Kidney tubule cell (primary cell): ENCODE measurements around the gene RAB5IF.
"Not testable (repeated sequence)": the region's sequence is repeated elsewhere in the genome, so short reads cannot be mapped to it uniquely, and the experiment has no call there.

ENCODE experiments used
- DNase-seq: peaks from one replicate; pipeline ENCODE4 v3.0.0-alpha.2; 2018; ENCODE audit warnings: low spot score

Gene RAB5IF

DNA sequence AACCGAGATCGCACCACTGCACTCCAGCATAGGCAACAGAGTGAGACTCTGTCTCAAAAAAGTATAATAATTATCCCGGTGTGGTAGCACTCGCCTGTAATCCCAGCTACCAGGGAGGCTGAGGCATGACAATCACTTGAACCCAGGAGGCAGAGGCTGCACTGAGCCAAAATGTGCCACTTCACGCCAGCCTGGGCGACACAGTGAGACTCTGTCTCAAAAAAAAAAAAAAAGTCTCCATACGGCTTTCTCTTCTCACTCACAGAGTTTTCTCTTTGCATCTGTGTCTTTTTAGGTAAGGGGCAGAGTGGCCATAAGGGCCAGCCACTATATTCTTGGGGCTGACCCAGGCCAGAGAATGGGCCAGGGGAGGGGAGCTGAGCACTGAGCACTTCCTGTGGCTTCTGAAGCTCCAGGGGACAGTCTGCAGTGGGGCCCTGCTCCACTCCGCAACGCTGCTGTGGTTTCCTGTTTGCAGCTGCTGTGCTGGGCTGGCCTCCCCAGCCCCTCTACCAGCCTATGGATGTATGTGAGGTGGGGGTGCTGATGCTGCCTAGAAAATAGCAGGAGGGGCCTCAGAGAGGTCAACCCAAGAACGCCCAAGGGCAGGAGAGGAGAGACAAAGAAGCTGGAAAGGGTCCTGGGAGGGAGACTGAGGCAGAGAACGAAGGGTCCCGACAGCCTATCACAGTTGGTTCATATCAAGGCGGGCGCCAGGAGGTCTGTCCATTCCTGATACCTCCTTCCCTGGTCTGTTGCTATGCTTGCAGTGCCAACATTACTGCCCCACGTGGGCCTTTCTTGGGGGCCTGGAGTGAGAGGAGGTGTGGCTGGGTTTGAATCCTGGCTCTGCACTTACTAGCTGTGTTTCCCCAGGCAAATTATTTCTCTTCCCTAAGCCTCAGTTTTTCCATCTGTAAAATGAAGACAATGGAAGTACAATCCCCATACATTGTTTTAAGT, 24.4 kb downstream of the RAB5IF start:
- no peak for DNase-seq

DNA sequence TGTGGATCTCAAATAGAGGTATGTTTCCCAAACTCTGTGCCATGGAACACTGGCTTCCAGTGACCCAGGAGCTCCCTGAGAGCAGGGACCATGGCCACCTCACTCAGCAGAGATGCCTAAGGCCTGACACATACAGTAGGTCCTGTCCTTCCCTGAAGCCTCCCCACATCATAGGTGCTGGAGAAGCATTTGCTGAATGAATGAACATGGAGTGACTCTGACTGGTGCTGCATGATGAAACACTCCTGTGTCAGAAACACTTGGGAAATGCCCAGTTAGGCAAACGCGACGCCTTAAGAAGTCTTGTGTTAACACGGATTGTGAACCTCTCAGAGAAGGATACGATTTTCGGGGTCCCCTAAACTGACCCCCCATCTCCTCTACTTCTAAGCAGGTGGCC, 26.1 kb downstream of the RAB5IF start:
- DNase-seq, result peak; percentile 91

DNA sequence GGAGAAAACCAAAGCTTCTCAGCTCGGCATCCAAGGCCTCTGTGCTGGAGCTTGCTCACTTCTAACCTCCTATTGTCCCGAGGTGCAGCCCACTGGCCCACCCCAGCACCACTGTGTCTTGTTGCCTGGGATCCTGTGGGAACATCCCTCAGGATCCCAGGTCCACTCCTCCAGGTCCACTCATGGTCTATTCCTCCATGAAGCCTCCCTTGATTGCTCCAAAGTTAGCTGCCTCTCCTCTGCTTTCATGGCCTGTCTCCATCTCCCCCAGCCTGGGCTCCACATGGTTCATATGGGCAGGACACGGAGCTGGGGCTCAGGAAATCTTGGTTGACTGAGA, 26.5 kb downstream of the RAB5IF start:
- DNase-seq, result no peak

DNA sequence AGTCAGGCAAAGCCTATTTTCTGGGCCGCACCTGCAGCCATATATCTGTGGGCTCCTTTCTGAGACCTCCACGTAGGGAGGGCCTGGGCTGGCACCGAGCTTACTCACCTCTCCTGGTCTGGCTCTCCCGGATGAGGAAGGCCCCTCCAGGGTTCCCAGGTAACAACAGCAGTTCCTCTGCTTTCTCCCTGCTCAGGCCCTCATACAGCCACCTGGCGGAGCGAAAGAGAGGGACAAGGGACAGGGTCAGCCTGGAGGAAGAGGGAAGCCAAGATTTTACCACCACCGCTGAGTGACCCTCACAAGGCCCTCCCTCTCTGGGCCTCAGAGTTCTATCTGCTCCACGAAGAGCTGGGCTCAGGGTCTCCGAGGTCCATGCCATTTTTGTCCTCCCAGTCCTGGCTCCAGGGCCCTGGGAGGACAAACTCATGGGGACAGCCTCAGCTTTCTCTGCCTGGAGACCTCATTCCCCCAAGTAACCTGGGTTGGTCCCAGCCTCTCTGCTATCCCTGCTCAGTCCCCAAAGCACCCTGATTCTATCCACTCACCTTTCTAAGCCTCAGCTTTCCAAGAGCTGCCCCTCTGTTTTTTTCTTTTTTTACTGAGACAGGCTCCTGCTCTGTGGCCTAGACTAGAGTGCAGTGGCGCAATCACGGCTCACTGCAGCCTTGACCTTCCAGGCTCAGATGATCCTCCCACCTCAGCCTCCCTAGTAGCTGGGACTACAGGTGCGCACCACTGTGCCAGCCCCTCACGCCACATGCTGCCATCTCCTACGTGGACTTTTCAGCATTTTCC, 27.1 kb downstream of the RAB5IF start:
- DNase-seq, result no peak

DNA sequence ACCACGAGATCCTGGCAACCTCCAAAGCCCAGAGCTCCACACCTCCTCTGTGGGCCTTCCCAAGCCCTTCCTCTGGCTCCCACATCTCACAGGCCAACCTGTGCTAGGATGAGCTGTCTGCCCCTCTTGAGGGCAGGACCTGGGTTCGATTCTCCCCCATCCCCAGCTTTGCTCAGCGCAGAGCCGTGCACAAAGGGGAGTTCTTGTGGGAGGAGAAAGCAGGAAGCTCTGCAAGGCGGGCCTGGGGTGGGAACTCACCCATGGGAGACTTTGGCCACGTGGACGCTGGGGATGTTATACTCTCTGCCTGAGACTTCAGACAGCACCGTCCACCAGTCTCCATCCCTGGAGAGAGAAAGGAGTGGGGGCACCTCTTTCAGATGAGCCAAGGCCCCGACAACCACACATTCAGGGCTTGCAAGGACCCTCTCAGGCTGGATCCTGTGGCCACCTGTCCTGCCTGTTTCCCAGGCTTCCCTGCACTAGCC, 27.8 kb downstream of the RAB5IF start:
- no peak for DNase-seq

DNA sequence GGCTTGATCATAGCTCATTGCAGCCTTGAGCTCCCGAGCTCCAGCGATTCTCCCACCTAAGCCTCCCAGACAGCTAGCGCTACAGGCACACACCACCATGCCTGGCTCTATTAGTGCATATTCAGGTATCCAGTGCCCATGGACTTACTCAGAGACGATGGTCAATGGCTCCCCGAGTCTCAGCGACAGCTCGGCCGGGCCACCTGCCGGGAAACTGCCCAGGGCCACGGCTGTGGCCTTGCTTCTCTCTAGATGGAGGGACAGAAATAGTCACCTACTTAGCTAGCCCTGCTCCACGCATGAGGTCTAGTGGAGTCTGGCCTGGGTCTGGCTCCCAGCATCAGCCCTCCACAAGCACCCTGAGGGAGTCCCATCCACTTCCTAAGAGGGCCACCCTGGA, 28.8 kb downstream of the RAB5IF start:
- DNase-seq, result no peak

DNA sequence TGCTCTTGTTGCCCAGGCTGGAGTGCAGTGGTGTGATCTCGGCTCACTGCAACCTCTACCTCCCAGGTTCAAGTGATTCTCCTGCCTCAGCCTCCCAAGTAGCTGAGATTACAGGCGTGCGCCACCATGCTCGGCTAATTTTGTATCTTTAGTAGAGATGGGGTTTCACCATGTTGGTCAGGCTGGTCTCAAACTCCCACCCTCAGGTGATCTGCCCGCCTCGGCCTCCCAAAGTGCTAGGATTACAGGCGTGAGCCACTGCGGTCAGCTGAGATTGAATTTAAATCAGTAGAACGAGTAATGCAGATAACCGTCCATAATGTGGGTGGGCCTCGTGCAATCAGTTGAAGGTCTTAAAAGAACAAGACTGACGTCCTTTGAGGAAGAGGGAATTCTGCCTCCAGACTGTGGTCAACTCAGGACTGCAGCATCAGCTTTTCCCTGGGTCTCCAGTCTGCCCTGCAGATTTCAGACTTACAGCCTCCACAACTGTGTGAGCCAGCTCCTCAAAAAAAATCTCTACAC, 33.4 kb downstream of the RAB5IF start:
- DNase-seq, result not testable (repeated sequence)

DNA sequence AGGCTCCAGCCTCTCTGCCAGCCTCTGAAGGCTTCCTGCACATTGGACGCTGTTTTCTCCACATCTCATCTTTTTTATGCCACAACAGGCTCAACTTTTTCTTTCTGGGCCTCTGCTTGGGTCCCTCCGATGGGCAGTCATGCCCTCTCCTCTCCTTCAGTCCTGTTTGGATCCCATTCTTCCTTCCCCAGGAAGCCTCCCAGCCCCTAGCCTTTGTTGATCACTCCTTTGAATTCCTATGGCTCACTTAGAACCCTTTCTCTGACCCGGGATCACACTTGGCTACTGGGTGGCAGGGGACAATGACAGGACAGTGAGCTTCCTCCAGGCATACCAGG, 35.9 kb downstream of the RAB5IF start:
- DNase-seq, result no peak

DNA sequence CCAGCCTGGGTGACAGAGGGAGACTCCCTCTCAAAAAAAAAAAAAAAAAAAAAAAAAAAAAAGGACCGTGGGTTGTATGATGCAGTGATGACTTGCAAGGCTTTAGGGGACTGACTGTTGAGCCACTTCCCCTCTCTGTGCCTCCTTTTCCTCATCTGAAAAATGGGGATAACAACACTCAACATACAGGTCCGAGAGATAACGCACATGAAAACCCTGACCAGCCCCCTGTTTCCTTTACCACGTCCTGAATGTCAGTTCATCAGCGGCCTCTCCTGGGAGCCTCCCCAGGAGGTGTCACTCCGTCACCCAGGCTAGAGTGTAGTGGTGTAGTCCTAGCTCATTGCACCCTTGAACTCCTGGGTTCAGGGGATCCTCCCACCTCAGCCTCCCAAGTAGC, 36.6 kb downstream of the RAB5IF start:
- DNase-seq, result no peak

DNA sequence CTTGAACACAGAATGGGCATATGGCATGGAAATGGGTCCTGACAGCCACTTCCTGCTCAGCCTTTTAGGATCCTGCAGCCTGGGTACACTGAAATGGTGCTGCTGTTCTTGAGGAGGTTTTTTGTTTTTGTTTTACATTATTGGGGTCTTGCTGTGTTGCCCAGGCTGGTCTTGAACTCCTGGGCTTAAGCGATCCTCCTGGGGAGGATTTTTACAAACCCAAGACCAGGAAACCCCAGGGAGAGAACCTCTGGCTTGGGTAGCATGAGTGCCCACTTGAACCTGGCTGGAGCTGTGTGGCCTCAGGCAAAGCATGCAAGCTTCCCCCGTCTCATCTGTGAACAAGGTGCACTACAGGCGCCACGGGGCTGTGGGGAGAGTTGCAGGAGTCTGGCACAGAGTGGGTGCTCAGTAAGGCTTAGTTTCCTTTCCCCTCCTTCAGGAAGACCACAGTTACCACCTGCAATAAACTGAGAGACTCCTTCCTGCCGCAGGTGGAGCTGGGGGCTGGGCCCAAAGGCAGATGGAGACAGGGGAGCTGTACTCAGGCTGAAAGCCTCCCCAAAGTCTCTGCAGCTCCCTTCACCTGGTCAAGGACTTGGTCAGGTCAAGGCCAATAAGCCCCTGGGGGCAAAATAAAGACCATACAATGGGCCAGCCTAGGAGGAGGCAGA, 38.6 kb downstream of the RAB5IF start:
- no peak for DNase-seq

DNA sequence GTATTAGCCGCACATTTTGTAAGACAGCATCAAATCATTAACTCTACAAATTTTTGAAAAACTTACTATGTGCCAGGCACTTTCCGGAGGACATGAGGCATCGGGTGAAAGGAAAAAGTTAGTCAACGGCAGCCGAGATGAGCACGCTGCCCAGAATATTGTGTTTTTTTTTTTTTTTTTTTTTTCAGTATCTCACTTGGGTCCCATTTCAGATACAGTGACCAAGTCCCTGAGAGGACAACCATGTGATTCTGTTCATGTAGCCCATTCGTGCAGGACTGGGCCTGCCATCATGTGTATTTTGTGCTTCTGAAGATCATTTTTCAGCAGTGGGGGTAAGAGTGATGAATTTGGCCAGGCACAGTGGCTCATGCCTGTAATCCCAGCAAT, 39.1 kb downstream of the RAB5IF start:
- DNase-seq, result no peak

DNA sequence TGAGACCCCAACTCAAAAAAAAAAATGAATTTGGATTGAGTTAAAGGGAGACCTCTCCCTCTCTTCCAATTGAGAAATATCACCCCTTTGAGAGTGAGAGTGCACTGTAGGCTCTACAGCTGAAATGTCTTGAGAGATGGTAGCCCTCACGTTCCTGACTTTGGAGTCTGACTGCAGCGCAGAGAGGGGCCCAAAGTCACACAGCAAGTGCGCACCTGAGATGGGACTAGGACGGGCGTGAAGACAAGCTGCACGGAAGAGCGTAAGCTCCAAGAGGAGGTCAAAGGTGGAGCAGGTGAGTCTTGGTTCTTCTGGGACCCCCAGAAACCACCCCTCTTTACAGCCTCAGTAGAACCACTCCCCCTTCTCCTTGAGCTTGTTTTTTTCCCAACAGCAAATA, 39.8 kb downstream of the RAB5IF start:
- no peak for DNase-seq

DNA sequence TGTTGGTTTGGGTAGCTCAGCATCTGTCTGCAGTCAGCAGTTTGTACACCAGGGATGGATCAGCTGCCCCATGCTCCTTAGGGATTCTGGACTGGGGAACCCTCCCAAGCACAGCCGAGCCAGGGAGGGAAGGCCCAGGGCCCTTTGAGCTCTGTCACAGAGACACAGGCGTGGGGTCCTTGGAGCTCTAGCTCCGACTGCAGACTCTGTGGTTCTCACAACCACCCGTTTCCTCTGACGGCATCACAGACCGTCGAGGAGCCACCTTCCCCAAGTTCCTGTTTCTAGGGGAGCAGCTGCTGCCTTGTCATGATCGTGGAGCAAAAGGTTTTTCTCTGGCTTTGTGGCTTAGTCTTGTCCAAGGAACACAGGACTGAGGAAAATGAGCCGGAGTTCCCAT, 40.4 kb downstream of the RAB5IF start, which contains the start of gene SLA2:
Gene SLA2 (minus strand): TSS at position 199 of the 400 bp plus-strand sequence. CDS start 4,861 bp downstream, outside the sequence.
- DNase-seq, result no peak

DNA sequence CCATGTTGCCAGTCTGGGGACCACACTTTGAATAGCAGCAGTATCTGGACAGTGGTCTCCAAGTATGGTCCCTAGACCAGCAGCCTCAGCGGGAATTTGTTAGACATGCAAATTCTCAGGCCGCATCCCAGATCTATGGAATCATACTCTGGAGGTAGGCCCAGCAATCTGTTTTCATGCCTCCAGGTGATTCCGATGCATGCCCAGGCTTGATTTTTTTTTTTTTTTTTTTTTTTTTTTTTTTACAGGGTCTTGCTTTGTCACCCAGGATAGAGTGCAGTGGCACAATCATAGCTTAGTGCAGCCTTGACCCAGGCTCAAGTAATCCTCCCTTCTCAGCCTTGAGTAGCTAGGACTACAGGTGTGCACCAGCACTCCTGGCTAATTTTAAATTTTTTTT, 41.1 kb downstream of the RAB5IF start:
- DNase-seq, result no peak

DNA sequence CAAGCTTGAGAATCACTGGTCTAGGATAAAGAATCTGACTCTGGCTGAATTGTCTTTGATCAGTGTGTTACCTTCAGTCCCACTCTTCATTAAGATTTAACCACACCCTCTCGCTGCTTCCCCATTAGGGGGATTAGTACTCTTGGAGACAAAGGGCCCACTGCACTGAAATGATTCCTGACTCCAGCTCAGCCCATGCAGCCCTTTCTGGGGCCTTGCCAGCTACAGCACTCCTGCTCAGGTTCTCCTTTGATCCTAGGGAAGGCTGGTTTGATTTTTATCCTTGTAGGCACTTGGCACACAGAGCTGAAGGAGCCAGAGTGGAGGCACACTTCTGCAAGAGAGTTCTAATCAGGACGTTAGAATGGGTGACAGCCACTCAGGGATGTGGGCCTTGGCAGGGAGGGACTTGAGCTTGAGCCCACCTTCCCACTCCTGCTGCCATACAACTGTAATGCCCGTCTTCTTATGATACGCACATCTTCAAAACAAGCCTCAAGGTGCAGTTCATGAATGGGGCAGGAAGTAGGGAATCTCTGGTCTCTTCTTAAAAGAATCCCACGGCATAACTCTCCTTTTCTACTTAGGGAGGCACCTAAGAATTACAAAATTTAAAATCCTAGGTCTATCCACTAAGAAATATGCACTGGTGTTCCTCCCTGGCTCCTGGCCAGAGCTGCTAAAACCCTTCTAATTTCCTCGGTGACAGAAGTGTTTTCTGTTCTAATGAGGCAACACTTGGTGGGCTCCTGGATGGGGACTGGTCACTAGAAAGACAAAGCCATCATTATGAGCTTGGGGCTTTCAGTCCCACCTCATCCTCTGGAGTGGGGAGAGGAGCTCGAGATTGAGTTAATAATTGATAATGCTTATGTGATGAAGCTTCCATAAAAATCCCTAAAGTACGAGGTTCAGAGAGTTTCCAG, 41.9 kb downstream of the RAB5IF start:
- DNase-seq, result peak; percentile 6

DNA sequence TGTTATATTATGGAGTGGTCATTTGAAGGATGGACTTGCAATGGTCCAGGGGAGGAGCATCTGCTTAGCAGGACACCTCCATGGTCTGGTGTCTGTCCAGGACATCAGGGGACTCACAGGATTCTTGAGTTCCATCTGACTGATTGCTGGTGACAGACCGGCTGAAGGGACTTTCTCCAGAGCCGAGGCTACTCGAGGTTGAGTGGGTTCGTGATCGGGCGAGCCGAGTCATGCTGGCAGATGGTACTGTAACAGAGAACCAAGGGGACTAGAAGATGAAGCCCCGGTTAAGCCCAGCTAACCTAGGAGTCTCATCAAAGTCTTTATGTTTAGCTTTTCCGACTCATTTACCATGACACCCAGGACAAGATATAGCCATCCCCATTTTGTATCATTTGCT, 47.9 kb downstream of the RAB5IF start:
- DNase-seq, result no peak

DNA sequence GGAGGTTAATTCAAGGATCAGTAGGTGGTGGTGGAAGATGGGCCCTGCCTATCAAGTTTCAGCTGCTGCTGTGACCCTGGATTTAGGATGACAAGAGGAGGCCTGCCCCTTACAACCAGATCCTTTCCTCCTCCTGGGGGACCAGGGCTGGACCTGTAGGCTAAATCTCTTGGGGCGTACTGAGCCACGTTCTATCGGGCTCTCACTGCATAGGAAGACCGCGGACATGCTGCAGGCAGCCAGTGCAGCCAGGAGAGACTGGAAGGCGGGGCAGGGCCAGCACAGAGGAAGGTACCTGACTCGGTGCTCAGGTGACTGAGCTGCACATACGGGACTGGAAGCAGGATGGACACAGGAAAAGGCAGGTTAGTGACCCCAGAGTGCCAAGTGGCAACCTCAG, 48.9 kb downstream of the RAB5IF start:
- DNase-seq, result no peak

DNA sequence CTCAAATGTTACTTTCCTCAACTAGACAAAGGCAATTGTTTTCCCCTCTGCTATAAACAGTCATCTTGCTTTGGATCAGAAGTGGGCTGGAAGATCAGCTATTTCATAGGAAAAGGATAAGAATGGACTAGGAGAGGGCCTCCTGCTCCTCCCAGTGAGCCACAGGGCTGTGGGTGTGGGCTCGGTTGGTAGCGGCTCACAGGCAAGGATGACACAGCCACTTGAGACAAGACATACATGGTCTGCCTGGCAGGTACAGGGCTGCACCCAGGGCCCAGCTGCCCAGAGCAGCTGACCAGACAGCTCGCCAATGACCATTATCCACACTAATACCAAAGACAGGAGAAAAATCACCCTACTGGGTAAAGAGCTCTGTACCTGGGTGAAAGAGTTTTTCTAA, 49.4 kb downstream of the RAB5IF start:
- no peak for DNase-seq

DNA sequence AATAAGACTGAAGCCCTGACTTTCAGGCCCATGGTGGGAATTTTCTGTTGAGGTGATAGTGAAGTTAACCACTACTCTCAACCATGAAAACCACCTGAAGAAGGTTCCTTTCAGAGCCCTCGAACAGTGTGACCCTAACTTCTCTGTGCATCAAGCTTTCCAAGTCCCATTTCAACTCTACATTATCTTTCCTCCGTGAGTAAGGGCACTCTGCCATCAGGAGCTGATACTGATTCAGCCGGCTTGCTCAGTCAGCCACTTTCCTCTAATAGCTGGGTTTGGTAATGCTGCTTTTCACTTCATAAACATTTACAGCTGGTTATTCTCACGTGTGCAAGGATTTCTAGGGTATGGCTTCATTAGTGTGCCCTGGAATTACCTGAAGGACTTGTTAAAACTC, 51.2 kb downstream of the RAB5IF start:
- no peak for DNase-seq

DNA sequence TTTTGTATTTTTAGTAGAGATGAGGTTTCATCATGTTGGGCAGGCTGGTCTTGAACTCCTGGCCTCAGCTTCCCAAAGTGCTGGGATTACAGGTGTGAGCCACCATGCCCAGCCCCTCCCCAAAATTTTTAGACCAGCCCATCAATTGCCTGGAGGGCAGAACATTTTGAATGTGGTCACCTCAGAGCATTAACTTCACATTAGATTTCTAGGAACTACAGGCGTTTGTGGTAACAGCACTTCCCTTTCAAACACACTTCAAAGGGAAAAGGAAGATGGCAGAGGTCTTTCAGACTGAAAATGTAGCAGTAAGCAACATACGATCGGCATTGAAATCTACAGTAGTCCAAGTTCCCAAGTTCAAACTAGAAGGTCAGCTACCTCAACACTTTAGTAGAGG, 52.7 kb downstream of the RAB5IF start:
- no peak for DNase-seq
